MM.1S (cell line): ENCODE results near the gene PRAMEF18.
"Not testable (repeated sequence)": the region's sequence is repeated elsewhere in the genome, so short reads cannot be mapped to it uniquely, and the experiment has no call there.

Source experiments
- DNase-seq: peaks from one replicate; pipeline ENCODE4 v3.0.0-alpha.2; 2015
- H2AFZ ChIP-seq: fragments of 300-600 bp; sonication (generic); 2 replicates; pipeline ENCODE4 v1.6.0; 2016; ENCODE audit warnings: antibody characterized with exemption, low read length
- H3F3A ChIP-seq: fragments of 300-600 bp; sonication (generic); 2 replicates; pipeline ENCODE4 v1.6.1; 2016; ENCODE audit warnings: mild to moderate bottlenecking, antibody characterized with exemption, low read length, moderate library complexity, mixed read lengths; ENCODE audit not compliant: insufficient read depth
- H3K27ac ChIP-seq: fragments of 300-600 bp; sonication (generic); 2 replicates; pipeline ENCODE4 v1.5.1; 2016; ENCODE audit warnings: mild to moderate bottlenecking, low read length
- H3K27me3 ChIP-seq: fragments of 300-600 bp; sonication (generic); replicated peaks from 2 replicates; pipeline ENCODE4 v1.6.0; 2016; ENCODE audit warnings: low read length; ENCODE audit not compliant: insufficient read depth
- H3K36me3 ChIP-seq: fragments of 300-600 bp; sonication (generic); replicated peaks from 2 replicates; pipeline ENCODE4 v1.6.1; 2016; ENCODE audit warnings: mild to moderate bottlenecking, low read length, mixed read lengths; ENCODE audit not compliant: insufficient read depth
- H3K4me1 ChIP-seq: fragments of 300-600 bp; sonication (generic); 2 replicates; pipeline ENCODE4 v1.6.1; 2016; ENCODE audit warnings: low read length, mixed read lengths
- H3K4me2 ChIP-seq: fragments of 300-600 bp; sonication (generic); 2 replicates; pipeline ENCODE4 v1.6.0; 2016; ENCODE audit warnings: low read depth, low read length
- H3K4me3 ChIP-seq: fragments of 300-600 bp; sonication (generic); 2 replicates; pipeline ENCODE4 v1.5.1; 2016; ENCODE audit warnings: low read length, mixed read lengths
- H3K79me2 ChIP-seq: fragments of 300-600 bp; sonication (generic); 2 replicates; pipeline ENCODE4 v1.6.1; 2016; ENCODE audit warnings: mixed run types, low read length, mixed read lengths
- H3K9ac ChIP-seq: fragments of 300-600 bp; sonication (generic); 2 replicates; pipeline ENCODE4 v1.6.1; 2016; ENCODE audit warnings: low read length, mixed read lengths
- H3K9me2 ChIP-seq: fragments of 300-600 bp; sonication (generic); replicated peaks from 2 replicates; pipeline ENCODE4 v1.6.1; 2016; ENCODE audit warnings: mild to moderate bottlenecking, low read length, mixed read lengths; ENCODE audit not compliant: insufficient read depth
- H3K9me3 ChIP-seq: fragments of 300-600 bp; sonication (generic); replicated peaks from 2 replicates; pipeline ENCODE4 v1.6.1; 2016; ENCODE audit warnings: mild to moderate bottlenecking, low read length, mixed read lengths; ENCODE audit not compliant: insufficient read depth
- H4K20me1 ChIP-seq: fragments of 300-600 bp; sonication (generic); 2 replicates; pipeline ENCODE4 v1.6.1; 2016; ENCODE audit warnings: mild to moderate bottlenecking, low read length, moderate library complexity, mixed read lengths; ENCODE audit not compliant: insufficient read depth

Gene PRAMEF18

DNA sequence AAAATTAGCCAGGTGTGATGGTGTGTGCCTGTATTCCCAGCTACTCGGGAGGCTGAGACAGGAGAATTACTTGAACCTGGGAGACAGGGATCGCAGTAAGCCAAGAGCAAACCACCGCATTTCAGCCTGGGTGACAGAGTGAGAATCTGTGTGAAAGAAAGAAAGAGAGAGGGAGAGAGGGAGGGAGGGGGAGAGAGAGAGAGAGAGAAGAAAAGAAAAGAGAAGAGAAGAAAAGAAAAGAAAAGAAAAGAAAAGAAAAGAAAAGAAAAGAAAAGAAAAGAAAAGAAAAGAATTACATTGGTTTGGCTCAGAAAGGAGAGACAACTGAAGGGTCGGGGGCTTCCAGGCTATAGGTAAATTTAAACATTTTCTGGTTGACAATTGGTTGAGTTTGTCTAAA, 13.7 kb upstream of the PRAMEF18 start:
- not testable (repeated sequence) for H3K79me2 ChIP-seq, DNase-seq, H2AFZ ChIP-seq, H3K9me2 ChIP-seq, H3K9me3 ChIP-seq, H3K4me1 ChIP-seq, H3K9ac ChIP-seq, H3F3A ChIP-seq, H3K4me2 ChIP-seq, H3K36me3 ChIP-seq, H4K20me1 ChIP-seq, H3K4me3 ChIP-seq, H3K27ac ChIP-seq
- peaks cover 16% of the 10 kb centered on the region for H3K27me3 ChIP-seq

DNA sequence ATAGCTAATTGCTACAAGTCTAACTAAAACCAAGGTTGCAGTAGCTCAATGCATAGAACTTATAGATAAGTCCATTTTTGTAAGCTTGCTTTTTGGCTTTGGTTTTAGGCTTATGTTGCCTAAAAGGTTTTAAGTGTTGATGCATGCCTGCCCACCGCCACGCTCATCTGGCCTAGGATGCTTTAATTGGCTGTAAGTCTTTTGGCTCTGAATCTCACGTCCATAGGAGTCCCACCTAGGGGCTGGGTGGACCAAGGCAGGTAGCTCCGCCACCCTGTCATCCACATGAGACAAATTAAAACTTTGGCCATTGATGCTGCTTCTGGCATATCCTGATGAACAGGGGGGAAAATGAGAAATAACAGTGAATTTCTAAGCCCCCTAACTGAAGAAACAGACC, 11.6 kb upstream of the PRAMEF18 start:
- H3F3A ChIP-seq, H3K9me2 ChIP-seq, H3K27ac ChIP-seq, H3K4me1 ChIP-seq, H4K20me1 ChIP-seq, H3K9ac ChIP-seq, H3K4me2 ChIP-seq, DNase-seq, H3K9me3 ChIP-seq, H3K79me2 ChIP-seq, H3K36me3 ChIP-seq, H3K4me3 ChIP-seq, H2AFZ ChIP-seq: not testable (repeated sequence)
- H3K27me3 ChIP-seq: peaks cover 16% of the 10 kb centered on the region

DNA sequence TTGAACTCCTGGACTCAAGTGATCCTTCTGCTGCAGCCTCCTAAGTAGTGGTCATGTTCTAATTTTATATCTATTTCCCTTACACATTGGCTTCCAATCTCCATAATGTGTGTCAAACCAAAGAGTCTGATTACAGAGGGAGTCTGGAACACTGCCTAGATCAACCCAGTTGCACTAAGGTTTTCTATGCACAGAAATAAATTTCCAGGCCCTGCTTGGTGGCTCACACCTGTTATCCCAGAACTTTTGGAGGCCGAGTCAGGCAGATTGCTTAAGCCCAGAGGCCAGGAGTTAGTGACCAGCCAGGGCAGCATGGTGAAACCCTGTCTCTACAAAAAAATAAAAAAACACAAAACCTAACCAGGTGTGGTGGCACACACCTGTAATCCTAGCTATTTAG, 8.1 kb upstream of the PRAMEF18 start:
- H3K27me3 ChIP-seq: peaks cover 11% of the 10 kb centered on the region; the same call in 1 of the 2 replicates
- not testable (repeated sequence) for H3K36me3 ChIP-seq, H3K9me3 ChIP-seq, H3K4me2 ChIP-seq, H3K9ac ChIP-seq, H3K4me1 ChIP-seq, H3F3A ChIP-seq, H3K27ac ChIP-seq, H4K20me1 ChIP-seq, H3K4me3 ChIP-seq, H2AFZ ChIP-seq, H3K79me2 ChIP-seq, H3K9me2 ChIP-seq, DNase-seq

DNA sequence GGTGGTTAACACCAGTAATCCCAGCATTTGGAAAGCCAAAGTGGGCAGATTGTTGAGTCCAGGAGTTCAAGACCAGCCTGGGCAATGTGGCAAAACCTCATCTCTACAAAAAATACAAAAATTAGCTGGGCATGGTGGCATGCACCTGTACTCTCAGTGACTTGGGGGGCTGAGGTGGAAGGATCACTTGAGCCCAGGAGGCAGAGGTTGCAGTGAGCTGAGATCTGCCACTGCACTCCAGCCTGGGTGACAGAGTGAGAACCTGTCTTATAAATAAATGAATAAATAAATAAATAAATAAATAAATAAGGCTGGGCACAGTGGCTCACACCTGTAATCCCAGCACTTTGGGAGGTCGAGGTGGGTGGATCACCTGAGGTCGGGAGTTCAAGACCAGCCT, 6.1 kb upstream of the PRAMEF18 start:
- not testable (repeated sequence) for H3K4me2 ChIP-seq, H3K4me3 ChIP-seq, H3K36me3 ChIP-seq, H3K9me3 ChIP-seq, H2AFZ ChIP-seq, H3F3A ChIP-seq, DNase-seq, H3K79me2 ChIP-seq, H3K9ac ChIP-seq, H4K20me1 ChIP-seq, H3K27ac ChIP-seq, H3K4me1 ChIP-seq, H3K9me2 ChIP-seq, H3K27me3 ChIP-seq

DNA sequence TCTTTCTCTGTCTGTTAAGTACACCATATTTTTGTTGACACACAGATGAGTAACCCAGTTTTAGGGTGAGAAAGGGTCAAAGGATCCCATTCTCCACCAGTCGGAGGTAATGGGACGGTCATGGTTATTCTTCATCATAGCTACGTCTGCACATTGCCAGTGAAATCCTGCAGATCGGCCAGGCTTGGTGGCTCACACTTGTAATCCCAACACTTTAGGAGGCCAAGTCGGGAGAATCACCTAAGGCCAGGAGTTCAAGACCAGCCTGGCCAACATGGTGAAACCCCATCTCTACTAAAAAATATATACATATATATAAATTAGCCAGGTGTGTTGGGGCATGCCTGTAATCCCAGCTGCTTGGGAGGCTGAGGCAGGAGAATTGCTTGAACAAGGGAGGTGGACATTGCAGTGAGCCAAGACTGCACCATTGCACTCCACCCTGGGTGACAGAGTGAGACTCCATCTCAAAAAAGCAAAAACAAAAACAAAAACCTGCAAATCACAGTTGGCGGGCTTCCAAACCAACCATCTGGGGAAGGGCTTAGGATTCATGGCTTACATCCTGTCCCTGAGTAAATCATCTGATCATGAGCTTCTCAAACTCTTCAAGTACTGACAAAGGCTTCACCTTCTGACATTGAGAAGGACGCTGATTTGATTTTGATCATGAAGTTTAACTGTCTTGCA, 5.3 kb upstream of the PRAMEF18 start:
- H3K9me2 ChIP-seq, H3K36me3 ChIP-seq, H3K9me3 ChIP-seq, H4K20me1 ChIP-seq, H3K9ac ChIP-seq, H3K79me2 ChIP-seq, H3K4me2 ChIP-seq, DNase-seq, H3K4me3 ChIP-seq, H3K27me3 ChIP-seq, H2AFZ ChIP-seq, H3K27ac ChIP-seq, H3K4me1 ChIP-seq, H3F3A ChIP-seq: not testable (repeated sequence)

DNA sequence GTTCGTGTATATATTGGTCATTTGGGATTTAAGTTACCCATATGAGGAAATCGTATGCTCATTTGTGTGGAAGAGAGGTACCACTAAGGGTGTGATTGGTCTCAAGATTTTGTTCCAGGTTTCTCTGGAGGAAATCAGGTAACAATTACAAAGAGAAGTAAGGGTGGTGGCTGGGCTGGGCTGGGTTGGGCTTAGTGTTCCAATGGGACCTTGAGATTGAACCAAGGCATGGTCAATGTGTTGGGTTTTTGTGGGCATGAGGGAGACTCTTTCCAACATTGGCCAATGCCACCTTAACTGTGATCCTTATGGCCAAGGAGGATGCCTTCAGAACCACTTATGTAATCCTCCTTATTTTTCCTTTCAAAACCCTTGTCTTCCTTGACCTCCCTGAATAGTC, 4.6 kb upstream of the PRAMEF18 start:
- not testable (repeated sequence) for H3K27ac ChIP-seq

DNA sequence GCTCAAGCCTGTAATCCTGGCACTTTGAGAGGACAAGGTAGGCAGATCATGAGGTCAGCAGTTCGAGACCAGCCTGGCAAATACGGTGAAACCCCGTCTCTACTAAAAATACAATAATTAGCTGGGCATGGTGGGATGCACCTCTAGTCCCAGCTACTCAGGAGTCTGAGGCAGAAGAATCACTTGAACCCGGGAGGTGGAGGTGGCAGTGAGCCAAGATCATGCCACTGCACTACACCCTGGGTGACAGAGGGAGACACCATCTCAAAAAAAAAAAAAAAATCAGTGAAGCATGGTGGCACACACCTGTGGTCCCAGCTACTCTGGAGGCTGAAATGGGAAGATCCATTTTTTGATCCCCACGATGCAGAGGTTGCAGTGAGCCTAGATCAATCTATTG, 4.1 kb upstream of the PRAMEF18 start:
- not testable (repeated sequence) for H3F3A ChIP-seq, DNase-seq, H4K20me1 ChIP-seq, H3K4me3 ChIP-seq, H3K27me3 ChIP-seq, H3K27ac ChIP-seq, H3K9me2 ChIP-seq, H3K36me3 ChIP-seq, H3K4me1 ChIP-seq, H2AFZ ChIP-seq, H3K9me3 ChIP-seq, H3K79me2 ChIP-seq, H3K9ac ChIP-seq, H3K4me2 ChIP-seq

More for the DNA sequence above, 4.6 kb upstream of the PRAMEF18 start:
- not testable (repeated sequence) for H3K4me1 ChIP-seq, H4K20me1 ChIP-seq, H2AFZ ChIP-seq, H3K79me2 ChIP-seq, DNase-seq, H3K36me3 ChIP-seq, H3K9me2 ChIP-seq, H3K9ac ChIP-seq, H3K27me3 ChIP-seq, H3K9me3 ChIP-seq, H3K4me3 ChIP-seq, H3K4me2 ChIP-seq, H3F3A ChIP-seq
